HL-60/S4 treated with phorbol 12-myristate 13-acetate at 8.2 ng/mL for 4 days and 3 days (cell line): ENCODE data around the gene TTLL3.

Experiments used
- in situ Hi-C: fragments of 300-500 bp; cut with MboI; formaldehyde crosslinking; loops from 2 replicates; pipeline ENCODE4 v1.15.0; 2022; ENCODE audit warnings: low sequenced_read_pairs

The TTLL3 gene

GRCh38 chr3:9781551-9781950 lies 28.5 kb upstream of the TTLL3 start:
- in situ Hi-C loops = no loop called here

- in situ Hi-C loops = no loop called here
These were observed 28.0 kb upstream of the TTLL3 start for GRCh38 chr3:9781978-9782603.

- in situ Hi-C loops = no loop called here
These were observed 27.3 kb upstream of the TTLL3 start for GRCh38 chr3:9782770-9783169.

- in situ Hi-C loops = no loop called here
These were observed 26.1 kb upstream of the TTLL3 start for GRCh38 chr3:9783954-9784353.

GRCh38 chr3:9784965-9785364 lies 25.1 kb upstream of the TTLL3 start:
- in situ Hi-C loops = no loop called here

- in situ Hi-C loops = no loop called here
These were observed 24.5 kb upstream of the TTLL3 start for GRCh38 chr3:9785602-9786001.

- in situ Hi-C loops = no loop called here
These were observed 23.8 kb upstream of the TTLL3 start for GRCh38 chr3:9786209-9786739.

- in situ Hi-C loops = no loop called here
These were observed 23.0 kb upstream of the TTLL3 start for GRCh38 chr3:9786825-9787669.

GRCh38 chr3:9787714-9788113 lies 22.3 kb upstream of the TTLL3 start:
- in situ Hi-C loops = no loop called here

GRCh38 chr3:9791127-9791526 lies 18.9 kb upstream of the TTLL3 start:
- in situ Hi-C loops = no loop called here

GRCh38 chr3:9791790-9792404 lies 18.2 kb upstream of the TTLL3 start:
- in situ Hi-C loops = no loop called here

- in situ Hi-C loops = no loop called here
These were observed 17.5 kb upstream of the TTLL3 start, which contains the start of the genes ARPC4 and TADA3 for GRCh38 chr3:9792405-9793160. TSS of gene ARPC4 (plus strand) at chr3:9793082. CDS start at chr3:9793122, 40 bp downstream. TSS of gene TADA3 (minus strand) at chr3:9792473. CDS start at chr3:9791466, 1,007 bp downstream.

- in situ Hi-C loops = no loop called here
These were observed 16.8 kb upstream of the TTLL3 start for GRCh38 chr3:9793161-9793781.

- in situ Hi-C loops = no loop called here
These were observed 15.7 kb upstream of the TTLL3 start for GRCh38 chr3:9794400-9794799.

- in situ Hi-C loops = no loop called here
These were observed 14.9 kb upstream of the TTLL3 start for GRCh38 chr3:9795207-9795606.

- in situ Hi-C loops = no loop called here
These were observed 12.7 kb upstream of the TTLL3 start for GRCh38 chr3:9797196-9797945.

GRCh38 chr3:9800529-9800928 lies 9.5 kb upstream of the TTLL3 start:
- in situ Hi-C loops = no loop called here

- in situ Hi-C loops = no loop called here
These were observed 6.6 kb upstream of the TTLL3 start for GRCh38 chr3:9803494-9803893.

- in situ Hi-C loops = no loop called here
These were observed 5.1 kb upstream of the TTLL3 start for GRCh38 chr3:9804996-9805395.

- in situ Hi-C loops = no loop called here
These were observed 3.9 kb upstream of the TTLL3 start for GRCh38 chr3:9806137-9806536.
